Globus pallidus (tissue), 1 donor: ENCODE measurements around the gene MCUR1.
A peak's percentile ranks its signal among the peaks of the same experiment; 100 is the strongest.
"Not testable (repeated sequence)": the region's sequence is repeated elsewhere in the genome, so short reads cannot be mapped to it uniquely, and the experiment has no call there.

Experiments used
- DNase-seq: peaks from one replicate; pipeline ENCODE4 v3.0.0-alpha.2; 2015; ENCODE audit warnings: low spot score

MCUR1 gene

DNA sequence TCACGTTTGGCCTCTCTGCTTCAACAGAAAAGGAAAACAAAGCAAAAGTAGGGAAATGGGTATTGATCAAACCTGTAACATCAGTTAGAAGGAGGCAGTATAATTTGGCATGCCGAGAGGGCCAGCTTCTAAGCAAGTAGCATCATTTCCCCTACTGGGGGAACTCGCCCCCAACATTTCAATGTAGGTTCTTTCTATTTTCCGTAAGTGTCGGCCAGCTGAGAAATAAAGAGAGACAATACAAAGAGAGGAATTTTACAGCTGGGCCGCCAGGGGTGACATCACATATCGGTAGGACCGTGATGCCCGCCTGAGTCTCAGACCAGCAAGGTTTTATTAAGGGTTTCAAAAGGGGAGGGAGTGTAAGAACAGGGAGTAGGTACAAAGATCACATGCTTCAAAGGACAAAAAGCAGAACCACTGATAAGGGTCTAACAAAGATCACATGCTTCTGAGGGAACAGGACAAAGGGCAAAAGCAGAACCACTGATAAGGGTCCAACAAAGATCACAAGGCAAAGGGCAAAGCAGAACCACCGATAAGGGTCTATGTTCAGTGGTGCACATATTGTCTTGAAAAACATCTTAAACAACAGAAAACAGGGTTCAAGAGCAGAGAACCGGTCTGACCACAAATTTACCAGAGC lies 14.4 kb upstream of the MCUR1 start:
- DNase-seq, result not testable (repeated sequence)

DNA sequence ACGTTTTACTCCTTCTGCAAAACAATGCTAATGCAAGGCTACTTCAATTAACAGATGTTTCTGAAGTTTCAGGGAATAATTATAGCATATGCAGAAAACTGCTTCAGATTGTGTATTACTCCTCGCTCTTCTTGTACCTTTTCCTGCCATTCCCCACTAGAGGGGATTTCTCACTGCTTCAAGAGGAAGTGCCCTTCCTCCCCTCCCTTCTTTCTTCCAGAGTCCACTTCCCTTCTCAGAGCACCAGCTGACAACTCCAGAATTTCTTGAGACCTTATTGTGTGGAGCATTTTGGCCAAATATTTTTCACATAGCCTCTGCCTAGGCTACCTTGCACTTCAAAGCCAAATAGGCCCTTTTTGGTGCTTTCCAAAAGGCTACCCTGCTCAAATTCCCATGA lies 12.7 kb upstream of the MCUR1 start:
- no peak for DNase-seq

DNA sequence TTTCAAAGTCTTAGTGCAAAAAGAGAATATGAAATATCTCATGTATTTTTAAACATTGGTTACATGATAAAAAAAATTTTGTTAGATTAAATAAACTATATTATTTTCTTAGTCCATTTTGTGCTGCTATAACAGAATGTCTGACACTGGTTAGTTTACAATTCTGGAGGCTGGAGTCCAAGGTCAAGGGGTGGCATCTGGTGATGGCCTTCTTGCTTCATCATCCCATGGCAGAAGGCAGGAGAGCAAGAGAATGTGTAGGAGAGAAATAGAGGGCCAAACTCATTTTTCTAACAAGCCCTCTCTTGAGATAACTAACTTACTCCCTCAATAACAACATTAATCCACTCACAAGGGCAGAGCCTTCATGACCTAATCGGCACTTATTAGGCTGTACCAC lies 11.5 kb upstream of the MCUR1 start:
- DNase-seq, result no peak

DNA sequence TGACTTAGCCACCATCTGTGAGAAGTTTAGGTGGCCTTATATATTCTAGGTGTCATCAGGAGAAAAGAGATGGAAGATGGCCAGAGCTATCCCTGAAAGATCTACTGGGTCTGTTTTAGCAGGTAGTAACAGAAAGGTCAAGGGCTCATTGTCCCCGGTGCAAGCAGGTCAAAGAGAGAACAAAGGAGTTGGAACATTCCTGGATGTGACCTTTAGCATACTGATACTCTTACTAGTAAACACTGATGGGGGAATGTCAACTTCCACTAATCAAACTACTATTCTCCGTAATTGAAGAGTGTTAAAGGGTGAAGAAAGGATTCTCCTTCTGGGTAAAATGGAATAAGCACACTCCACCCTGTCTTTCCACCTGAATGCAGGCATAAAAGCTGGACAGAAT lies 4.0 kb upstream of the MCUR1 start:
- no peak for DNase-seq

DNA sequence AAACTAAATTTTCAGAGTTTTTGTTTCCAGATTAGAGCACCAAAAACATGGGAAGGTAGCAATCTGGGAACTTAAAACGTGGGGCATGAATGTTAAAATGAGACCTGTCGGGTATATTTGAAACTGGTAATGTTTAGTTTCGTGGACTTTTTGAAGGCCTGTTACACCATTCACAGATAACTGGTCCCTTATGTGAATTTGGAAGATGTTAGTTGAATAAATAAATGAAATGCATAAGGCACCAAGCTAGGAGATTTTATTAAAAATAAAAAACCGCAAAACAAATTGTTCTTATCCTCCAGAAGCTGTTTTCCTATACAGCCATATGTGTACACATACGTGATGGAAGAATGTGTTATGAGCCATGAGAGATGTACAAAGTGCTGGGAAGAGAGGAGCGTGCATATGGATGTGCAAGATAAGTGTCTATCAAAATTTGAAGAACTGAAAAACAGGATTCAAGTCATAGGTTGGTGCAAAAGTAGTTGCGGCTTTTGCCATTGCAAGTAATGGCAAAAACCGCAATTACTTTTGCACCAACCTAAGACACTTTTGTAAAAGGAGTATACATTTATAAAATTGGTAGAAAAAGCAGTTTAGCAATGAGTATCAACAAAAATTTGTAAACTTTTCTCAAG lies 700 bp upstream of the MCUR1 start:
- DNase-seq, result peak; percentile 25

DNA sequence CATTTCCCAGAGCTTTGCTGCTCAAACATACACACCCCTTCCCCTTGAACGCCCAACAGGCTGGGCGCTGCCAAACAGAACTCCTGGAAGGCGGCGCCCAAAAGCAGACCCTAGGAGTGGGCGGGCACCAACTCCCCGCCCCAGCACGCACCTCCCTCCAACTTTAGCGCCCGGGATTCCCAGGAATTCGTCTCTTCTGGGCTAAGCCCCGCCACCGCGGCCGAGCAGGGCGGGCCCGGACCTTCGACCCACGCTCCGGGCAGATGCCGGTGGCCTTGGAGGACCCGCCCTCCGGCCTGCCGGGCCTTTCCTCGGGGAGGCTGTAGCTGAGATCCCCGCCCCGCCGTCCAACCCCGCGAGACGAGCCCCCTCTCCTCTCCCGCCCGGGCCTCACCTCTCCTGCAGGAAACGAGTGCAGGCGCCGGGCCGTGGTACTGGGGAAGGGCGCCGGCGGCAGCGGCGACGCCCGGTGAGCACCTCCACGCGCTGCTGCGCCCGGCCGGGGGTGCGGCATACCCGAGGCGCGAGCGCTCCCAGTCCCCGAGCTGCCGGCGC lies 659 bp downstream of the MCUR1 start:
- peak; percentile 45 for DNase-seq

DNA sequence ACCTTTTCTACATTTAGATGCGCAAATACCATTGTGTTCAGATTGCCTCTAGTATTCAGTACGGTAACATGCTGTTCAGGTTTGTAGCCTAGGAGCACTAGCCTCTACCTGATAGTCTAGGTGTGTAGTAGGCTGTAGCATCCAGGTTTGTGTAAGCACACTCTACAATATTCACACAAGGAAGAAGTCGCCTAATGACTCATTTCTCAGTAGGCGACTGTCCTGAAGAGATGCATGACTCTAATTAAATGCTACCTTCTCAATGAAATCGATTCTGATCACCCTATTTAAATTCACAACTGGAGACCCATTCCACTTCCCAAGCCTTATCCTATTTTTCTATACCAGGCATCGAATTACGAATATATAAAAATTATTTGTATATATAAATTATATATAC lies 1.3 kb downstream of the MCUR1 start:
- DNase-seq, result no peak

DNA sequence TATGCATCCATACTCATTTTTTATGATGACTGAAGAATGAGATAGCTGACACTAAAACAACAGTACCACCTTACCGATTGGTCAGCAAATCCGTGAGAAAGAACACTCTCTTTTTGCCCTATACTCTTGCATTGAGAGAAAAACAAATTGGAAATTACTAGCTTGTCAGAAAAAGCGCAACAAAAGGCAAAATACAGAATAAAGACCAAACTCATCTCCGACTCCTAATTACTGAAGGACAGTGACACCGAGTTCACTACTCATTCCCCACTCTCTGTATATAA lies 2.1 kb downstream of the MCUR1 start:
- no peak for DNase-seq

DNA sequence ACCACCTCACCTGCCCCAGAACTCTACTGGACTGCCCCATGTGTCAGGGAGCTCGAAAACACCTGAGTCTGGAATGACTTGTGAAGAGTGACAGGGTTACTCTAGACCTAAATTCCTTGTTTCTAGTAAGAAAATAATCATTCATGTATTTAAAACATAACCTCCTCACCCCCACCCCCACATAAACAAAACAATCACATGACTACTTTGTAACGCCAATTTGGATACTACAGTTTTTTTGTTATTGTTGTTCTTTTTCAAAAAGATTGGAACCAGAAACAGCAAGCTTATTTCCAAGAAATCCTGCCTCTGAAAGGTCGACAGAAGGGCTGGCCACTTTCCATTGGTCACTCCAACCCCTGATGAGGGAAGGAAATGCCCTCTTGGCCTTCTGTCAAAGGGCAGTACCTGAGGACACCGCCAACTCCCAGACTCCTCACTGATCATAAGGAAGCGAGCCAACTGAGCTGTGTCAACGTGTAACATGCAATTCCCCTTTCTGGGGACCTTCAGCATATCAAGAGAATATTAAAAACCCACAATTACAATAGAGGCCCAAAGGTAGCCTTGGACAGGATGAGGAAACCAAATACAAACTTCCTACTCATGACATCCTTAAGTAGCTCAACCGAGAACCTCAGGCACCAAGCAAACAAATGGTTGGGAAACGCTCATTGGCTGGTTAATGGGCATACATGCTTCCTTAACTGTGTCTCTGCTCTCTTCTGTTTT lies 2.6 kb downstream of the MCUR1 start:
- no peak for DNase-seq

DNA sequence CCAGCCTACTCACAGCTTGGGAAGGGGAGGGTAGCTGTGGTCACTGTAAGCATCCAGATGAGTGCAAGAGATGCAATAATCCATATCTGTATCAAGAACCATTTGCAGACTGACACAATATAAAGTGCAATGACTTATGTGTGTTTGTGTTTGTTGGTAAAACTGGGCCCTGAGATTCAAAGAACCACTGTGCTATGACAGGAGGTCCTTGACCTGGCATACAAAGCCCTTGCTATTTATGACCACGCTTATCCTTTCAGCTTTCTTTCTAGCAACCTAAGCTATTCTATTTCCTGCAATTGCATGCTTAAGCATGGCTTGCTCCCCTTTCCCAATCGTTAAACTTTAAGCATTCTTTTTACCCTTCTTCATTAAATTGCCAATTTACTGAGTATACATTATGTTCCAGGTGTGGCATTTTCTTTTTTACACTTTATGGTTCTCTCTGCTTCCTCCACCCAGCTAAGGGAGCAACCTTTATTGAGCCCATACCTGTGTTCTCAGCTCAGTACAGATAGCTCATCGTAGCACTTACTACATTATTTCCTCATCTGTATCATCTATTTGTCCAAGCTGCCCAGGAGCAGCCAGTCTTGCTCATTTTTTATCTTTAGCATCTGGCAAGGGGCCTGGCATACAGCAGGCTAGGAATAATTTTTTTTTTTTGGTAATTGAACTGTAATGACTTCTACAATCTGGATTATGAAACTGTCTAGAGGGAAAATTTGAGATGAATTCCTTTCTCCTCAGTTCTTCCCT lies 3.5 kb downstream of the MCUR1 start:
- no peak for DNase-seq

DNA sequence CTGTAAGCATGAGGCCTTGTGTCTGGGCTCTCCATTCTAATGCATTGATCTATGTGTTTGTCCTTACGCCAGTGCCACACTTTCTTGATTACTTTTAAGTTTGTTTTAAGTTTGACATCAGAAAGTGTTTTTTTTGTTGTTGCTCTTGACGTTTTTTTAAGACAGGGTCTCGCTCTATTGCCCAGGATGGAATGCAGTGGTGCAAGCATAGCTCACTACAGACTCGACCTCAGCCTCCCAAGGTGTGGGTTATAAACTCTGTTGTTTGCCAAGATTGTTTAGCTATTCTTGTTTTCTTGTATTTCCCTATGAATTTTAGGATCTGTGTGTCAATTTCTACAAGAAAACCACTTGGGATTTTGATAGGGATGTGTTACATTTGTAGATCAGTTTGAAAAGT lies 5.6 kb downstream of the MCUR1 start:
- no peak for DNase-seq

DNA sequence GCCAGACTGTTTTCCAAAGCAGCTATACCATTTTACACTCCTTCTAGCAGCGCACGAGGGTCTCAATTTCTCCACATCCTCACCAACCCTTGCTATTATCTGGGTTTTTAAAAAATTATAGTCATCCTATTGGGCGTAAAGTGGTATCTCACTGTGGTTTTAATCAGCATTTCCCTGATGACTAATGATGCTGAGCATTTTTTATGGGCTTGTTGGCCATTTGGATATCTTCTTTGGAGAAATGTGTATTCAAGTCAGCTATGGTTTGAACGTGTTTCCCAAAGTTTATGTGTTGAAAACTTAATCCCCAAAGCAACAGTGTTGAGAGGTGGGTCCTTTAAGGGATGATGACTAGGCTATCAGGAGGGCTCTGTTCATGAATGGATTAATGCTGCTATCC lies 6.7 kb downstream of the MCUR1 start:
- DNase-seq, result no peak

DNA sequence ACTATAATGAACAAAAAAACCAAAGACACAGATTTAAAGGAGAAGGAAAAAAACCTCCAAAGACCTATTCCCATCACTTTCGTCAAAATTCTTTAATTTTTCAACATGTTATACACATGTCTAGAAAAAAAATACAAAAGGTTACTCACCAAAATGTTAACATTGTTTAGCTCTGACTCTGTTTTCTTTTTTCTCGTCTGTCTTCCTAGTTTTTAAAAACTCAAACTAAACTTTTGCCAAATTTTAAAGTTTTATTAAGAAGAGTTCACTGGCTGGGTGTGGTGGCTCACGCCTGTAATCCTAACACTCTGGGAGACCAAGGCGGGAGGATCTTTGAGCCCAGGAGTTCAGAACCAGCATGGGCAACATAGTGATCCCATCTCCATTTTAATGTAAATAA lies 10.8 kb downstream of the MCUR1 start:
- DNase-seq, result no peak

DNA sequence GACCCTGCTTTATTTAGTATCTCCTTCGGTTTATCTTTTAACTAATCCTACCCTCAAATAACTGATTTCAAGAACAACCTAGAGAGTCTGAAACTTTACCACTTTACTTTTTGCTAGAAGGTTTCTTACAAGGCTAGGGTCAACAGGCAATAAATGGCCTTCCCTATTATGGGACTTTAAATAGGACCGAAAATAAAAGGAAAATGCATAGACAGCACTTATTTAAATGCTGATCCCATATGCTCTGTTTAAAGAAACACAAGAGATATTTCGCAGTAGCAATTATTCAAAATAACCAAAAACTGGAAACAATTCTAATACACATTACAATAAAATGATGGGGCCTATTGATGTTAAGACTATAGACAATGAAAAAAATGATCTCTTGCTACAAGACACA lies 13.7 kb downstream of the MCUR1 start:
- no peak for DNase-seq

DNA sequence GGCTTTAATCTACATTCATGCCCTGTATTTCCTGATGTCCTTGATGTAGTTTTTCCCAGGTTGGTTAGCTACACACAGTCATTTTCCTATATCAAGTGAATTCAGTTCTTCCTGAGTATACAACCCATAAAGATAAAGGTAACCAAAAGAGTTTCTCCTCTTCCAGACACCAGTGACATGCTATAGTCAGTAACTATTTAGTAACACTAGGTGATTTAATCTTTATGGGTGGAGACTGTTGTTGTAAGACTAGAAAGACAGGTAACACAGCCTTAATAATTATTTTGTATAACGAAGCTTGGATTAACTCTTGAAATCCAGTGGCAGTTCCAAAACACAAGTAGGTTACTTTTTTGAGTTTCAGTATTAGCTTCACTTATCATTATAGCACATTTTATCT lies 17.6 kb downstream of the MCUR1 start:
- DNase-seq, result no peak

DNA sequence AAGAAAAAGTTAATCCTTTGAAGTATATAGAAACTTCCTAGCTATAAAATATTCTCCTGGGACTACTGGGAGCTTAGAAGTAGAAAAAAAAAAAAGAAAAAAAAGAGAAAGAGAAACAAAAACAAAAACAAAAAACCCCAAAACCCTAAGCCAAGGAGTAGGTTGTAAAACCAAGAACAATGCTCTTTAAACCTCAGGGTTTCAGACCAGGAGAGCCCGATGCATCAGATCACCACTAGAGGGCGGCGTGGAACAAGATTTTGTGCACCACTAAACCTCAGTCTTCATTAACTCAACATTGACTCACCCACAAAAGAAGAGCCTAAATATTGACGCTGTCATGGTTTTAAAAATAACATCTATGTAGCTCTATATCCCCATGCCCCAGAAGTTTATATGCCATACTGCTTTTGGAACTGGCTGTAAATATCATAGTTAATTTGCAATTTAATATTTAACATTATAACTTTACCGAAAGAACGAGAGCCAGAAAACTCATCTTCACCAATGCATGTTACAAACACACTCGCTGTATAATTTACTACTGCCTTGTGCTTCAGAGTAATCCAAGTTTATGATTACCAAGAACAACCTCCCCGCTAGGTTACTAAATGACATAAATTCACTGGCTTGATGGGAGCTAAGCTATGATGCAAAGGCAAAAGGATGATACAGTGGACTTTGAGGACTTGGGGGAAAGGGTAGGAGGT lies 19.2 kb downstream of the MCUR1 start:
- peak; percentile 67 for DNase-seq

DNA sequence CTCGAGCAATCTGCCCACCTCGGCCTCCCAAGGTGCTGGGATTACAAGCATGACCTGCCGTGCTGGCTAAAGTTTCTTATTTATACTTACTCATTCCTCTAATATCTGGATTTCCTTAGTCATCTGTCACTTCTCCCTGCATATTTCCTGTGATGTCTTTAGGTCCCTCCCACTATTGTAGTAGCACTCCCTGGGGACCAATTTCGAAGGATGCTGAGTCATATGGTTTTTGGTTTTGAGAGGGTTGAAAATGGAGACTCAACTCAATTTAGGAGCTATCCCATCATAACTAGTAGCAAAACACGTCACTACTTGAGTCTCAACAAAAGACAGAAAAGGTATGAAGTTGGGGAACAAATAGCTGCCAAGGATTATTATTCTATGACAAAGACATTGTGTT lies 20.2 kb downstream of the MCUR1 start:
- no peak for DNase-seq

DNA sequence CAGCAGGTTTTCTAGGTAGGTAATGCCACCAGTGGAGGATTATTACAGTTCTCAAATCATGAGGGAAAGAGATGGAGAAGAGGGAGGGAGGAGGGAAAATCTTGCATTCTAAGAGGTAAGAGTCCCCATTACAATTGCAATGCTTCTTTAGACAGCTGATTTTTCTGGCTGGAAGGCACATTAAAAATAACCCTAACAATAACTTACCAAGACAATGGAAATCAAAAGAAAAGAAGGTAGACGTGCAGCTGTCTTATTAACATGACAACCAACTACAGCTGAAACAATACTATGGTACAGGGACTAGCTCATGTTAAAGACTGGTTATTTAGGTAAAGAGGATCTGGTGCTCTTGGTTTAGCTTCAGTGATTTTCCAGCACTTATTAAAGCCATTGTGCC lies 24.6 kb downstream of the MCUR1 start:
- DNase-seq, result no peak

DNA sequence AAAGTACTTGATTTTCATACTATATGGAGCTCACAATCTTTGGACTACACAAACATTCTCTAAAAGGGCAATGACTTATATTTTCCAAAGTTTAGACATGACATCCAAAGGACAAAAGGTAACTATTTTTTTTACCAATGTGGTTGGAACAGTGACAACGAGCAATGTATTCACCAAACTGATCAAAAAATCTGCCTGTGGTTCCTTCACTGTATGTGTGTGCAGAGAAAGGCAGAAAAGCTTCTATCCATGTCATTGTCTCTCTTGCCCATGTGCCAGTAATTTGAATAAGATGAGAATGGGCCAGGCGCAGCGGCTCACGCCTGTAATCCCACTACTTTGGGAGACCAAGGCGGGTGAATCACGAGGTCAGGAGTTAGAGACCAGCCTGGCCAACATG lies 25.5 kb downstream of the MCUR1 start:
- DNase-seq, result no peak

DNA sequence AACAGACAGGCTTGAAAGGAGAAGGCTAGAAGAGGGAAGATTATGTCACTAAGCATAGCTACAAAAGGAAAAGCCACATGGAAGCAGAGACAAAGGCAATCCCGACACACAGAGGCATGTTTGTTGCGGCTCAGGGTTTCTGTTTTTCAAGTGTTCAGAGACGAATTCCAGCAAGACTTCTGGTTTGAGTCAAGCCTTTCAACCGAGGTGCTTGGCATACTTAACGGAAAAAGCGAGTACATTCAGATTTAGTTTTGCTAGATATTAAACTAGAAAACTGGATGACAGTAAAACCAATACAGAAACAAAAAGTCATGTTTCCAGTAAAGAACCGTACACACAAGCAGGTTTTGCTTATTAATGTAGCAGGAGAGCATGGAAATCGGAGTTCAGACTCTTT lies 27.2 kb downstream of the MCUR1 start:
- DNase-seq, result no peak

DNA sequence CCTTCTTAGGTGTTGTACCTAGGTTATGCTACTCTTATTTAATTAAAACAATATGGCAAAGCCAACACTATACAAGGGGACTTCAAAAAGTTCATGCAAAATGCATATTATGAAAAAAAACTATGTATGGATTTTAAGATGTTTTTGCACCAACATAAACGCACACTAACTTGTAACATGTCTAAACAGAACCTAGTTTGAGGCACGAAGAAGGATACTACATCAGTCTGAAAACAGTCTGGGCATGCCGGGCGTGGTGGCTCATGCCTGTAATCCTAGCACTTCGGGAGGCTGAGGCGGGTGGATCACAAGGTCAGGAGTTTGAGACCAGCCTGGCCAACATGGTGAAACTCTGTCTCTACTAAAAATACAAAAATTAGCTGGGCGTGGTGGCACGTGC lies 34.2 kb downstream of the MCUR1 start:
- DNase-seq, result not testable (repeated sequence)

DNA sequence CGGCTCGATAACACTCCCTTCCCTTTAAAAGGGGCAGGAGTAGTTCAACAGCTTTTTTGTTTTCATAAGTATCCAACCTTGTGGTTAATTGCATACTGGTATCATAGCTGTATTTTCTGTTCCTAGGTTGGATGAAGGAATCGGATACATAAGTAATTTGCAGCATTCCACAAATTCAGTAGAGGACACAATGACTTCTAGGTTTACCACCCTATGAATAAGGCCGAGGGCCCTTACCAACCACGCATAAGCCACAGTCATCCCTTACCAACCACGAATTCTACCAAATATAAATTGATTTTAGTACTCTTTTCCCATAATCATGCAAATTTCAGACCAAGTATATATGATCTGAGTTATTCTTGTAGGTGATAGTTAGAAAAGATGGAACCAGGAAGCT lies 36.3 kb downstream of the MCUR1 start:
- no peak for DNase-seq
